Chondrocyte (in vitro differentiated cells): ENCODE results near the gene CSTA. TPM values are rescaled to one million over a fixed set of nuclear protein-coding genes. Genes with fewer than 3 reads are reported as not detected.

Experiments
- DNase-seq: peaks from one replicate; pipeline ENCODE4 v3.0.0; 2021; ENCODE audit warnings: mixed read lengths, low spot score
- H3K27ac Mint-ChIP-seq: one replicate; pipeline ENCODE4 v1.8.0; 2021; ENCODE audit warnings: mild to moderate bottlenecking, moderate library complexity, mixed read lengths; ENCODE audit not compliant: unreplicated experiment
- H3K27me3 Mint-ChIP-seq: 2 replicates; pipeline ENCODE4 v1.8.0; 2021; ENCODE audit warnings: low read depth, mixed read lengths
- H3K36me3 Mint-ChIP-seq: 2 replicates; pipeline ENCODE4 v1.8.0; 2021; ENCODE audit warnings: low read depth, mixed read lengths
- H3K4me1 Mint-ChIP-seq: 2 replicates; pipeline ENCODE4 v1.8.0; 2021; ENCODE audit warnings: low read depth, mild to moderate bottlenecking, mixed read lengths
- H3K4me3 Mint-ChIP-seq: one replicate; pipeline ENCODE4 v1.8.0; 2021; ENCODE audit warnings: mild to moderate bottlenecking, moderate library complexity, mixed read lengths; ENCODE audit not compliant: unreplicated experiment
- H3K9me3 Mint-ChIP-seq: 2 replicates; pipeline ENCODE4 v1.8.0; 2021; ENCODE audit warnings: low read depth, mixed read lengths
- total RNA-seq: library from RNA; stranded (reverse); gene quantifications from 3 replicates; pipeline ENCODE4 v1.2.1, GENCODE V29; 2021
- TF ChIP-seq, protein P1 (sequence below): fragments of 200-600 bp; sonication (generic); IDR thresholded peaks from 2 replicates; pipeline ENCODE4 v1.5.0; 2021; ENCODE audit warnings: antibody characterized with exemption, mild to moderate bottlenecking, moderate library complexity

CSTA gene
- total RNA-seq, 1 donor from 2014 or later = not detected

DNA sequence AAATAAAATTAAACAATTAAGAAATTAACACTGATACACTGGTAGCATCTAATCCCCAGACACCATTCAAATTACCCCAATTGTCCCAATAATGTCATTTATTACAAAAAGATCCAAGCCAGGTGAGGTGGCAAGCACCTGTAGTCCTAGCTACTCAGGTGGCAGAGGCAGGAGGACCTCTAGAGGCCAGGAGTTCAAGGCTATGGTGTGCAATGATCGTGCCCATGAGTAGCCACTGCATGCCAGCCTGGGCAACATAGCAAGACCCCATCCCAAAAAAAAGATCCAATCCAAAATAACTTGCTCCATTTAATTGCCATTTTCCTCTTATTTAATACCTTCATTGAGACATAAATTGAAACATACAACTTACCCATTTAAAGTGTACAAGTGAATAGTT is 17.8 kb downstream of the CSTA start:
- TF ChIP-seq, protein P1, sequence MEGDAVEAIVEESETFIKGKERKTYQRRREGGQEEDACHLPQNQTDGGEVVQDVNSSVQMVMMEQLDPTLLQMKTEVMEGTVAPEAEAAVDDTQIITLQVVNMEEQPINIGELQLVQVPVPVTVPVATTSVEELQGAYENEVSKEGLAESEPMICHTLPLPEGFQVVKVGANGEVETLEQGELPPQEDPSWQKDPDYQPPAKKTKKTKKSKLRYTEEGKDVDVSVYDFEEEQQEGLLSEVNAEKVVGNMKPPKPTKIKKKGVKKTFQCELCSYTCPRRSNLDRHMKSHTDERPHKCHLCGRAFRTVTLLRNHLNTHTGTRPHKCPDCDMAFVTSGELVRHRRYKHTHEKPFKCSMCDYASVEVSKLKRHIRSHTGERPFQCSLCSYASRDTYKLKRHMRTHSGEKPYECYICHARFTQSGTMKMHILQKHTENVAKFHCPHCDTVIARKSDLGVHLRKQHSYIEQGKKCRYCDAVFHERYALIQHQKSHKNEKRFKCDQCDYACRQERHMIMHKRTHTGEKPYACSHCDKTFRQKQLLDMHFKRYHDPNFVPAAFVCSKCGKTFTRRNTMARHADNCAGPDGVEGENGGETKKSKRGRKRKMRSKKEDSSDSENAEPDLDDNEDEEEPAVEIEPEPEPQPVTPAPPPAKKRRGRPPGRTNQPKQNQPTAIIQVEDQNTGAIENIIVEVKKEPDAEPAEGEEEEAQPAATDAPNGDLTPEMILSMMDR = no peak
- Mint-ChIP-seq H3K27me3 (peaks cover 6% of the 10 kb centered on the region), H3K4me1 (no peaks in the 10 kb centered on the region), H3K36me3 (no peaks in the 10 kb centered on the region), H3K27ac (no peak overlapping the region), H3K9me3 (peaks cover 18% of the 10 kb centered on the region), H3K4me3 (no peak overlapping the region)
- no peak for DNase-seq

DNA sequence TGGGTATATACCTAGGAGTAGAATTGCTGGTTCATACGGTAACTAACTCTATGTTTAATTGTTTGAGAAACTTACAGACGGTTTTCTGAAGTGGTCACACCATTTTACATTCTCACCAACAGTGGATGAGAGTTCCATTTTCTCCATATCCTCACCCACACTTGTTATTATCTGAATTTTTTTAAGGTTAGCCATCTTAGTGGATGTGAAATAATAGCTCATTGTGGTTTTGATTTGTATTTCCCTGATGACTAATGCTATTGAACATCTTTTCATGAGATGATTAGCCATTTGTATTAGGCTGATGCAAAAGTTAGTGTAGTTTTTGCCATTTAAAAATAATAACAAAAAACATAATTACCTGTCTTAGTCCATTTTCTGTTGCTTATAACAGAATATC is 18.6 kb downstream of the CSTA start:
- Mint-ChIP-seq H3K4me1 (no peaks in the 10 kb centered on the region), H3K4me3 (no peak overlapping the region), H3K9me3 (peaks cover 21% of the 10 kb centered on the region), H3K27ac (no peak overlapping the region), H3K27me3 (peaks cover 6% of the 10 kb centered on the region), H3K36me3 (no peaks in the 10 kb centered on the region)
- TF ChIP-seq, protein P1 = no peak
- DNase-seq = no peak

DNA sequence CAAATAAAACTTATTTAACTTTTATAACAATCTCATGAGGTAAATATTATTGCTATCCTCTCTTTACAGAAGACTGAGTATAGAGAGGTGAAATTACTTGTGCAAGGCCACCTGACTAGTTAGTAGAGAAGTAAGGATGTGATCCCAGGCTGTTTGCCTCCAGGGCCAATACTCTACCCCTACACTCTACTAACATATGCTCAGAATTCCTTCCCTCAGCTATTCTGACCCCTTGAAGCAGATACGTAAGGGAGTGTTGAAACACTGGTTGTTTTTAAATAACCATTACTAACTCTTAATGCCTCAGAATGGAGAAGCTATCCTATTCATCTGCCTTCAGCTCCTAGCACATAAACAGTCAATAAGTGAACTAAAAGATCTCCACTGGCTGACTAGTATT is 24.1 kb downstream of the CSTA start:
- no peak overlapping the region for H3K4me3 Mint-ChIP-seq
- H3K36me3 Mint-ChIP-seq = no peaks in the 10 kb centered on the region
- no peaks in the 10 kb centered on the region for H3K27me3 Mint-ChIP-seq
- TF ChIP-seq, protein P1 = no peak
- peaks cover 3% of the 10 kb centered on the region for H3K4me1 Mint-ChIP-seq
- H3K9me3 Mint-ChIP-seq = peaks cover 11% of the 10 kb centered on the region
- no peak for DNase-seq
- no peak overlapping the region for H3K27ac Mint-ChIP-seq

DNA sequence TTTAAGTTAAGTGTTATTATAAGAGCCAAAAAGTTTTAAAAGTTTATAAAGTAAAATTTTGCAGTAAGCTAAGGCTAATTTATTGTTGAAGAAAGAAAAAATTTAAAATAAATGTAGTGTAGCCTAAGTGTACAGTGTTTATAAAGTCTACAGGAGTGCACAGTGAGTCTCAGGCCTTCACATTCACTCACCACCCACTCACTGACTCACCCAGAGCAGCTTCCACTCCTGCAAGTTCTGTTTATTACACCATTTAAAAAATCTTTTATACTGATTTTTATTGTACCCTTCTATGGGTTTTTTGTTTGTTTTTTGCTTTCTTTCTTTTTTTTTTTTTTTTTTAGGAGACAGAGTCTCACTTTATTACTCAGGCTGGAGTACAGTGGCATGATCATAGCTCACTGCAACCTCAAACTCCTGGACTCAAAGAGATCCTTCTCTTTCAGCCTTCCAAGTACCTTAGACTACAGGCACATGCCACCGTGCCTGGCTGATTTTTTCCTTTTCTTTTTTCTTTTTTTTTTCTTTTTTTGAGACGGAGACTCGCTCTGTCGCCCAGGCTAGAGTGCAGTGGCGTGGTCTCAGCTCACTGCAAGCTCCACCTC is 25.9 kb downstream of the CSTA start:
- TF ChIP-seq, protein P1 = no peak
- H3K27me3 Mint-ChIP-seq = no peaks in the 10 kb centered on the region
- DNase-seq = no peak

DNA sequence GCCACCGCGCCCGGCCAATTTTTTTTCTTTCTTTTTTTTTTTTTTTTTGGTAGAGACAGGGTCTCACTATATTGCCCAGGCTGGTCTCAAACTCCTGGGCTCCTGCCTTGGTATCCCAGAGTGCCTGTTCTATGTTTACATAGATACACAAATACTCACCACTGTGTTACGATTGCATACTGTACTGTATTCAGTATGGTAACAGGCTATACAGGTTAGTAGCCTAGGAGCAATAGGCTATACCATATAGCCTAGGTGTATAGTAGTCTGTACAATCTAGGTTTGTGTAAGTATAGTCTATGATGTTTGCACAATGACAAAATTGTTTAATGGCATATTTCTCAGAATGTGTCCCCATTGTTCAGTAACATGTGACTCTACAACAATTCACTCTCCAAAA is 26.6 kb downstream of the CSTA start:
- Mint-ChIP-seq H3K36me3 (no peaks in the 10 kb centered on the region), H3K27ac (no peak overlapping the region), H3K9me3 (peaks cover 11% of the 10 kb centered on the region), H3K27me3 (no peaks in the 10 kb centered on the region), H3K4me3 (no peak overlapping the region), H3K4me1 (peaks cover 3% of the 10 kb centered on the region)
- DNase-seq = no peak
- TF ChIP-seq, protein P1 = no peak

More for the DNA sequence above, 25.9 kb downstream of the CSTA start:
- Mint-ChIP-seq H3K4me1 (peaks cover 3% of the 10 kb centered on the region), H3K9me3 (peaks cover 11% of the 10 kb centered on the region), H3K4me3 (no peak overlapping the region), H3K27ac (no peak overlapping the region), H3K36me3 (no peaks in the 10 kb centered on the region)
